H9 (cell line): ENCODE data around the gene NFE2L2. TPM values are rescaled to one million over a fixed set of nuclear protein-coding genes. Genes with fewer than 3 reads are reported as not detected.

Source experiments
- DNase-seq: peaks from one replicate; pipeline ENCODE4 v3.0.0-alpha.2; 2017
- H2AFZ ChIP-seq: one replicate; pipeline ENCODE4 v1.6.1; 2013; ENCODE audit warnings: mild to moderate bottlenecking, low read length, control low read depth, moderate library complexity
- H2AK5ac ChIP-seq: 2 replicates; pipeline ENCODE4 v1.6.1; 2013; ENCODE audit warnings: low read length, control low read depth, mixed read lengths; ENCODE audit not compliant: insufficient read length
- H2BK120ac ChIP-seq: one replicate; pipeline ENCODE4 v1.6.1; 2013; ENCODE audit warnings: low read depth, mild to moderate bottlenecking, low read length, control low read depth, inconsistent platforms; ENCODE audit not compliant: poor library complexity, severe bottlenecking
- H2BK12ac ChIP-seq: 2 replicates; pipeline ENCODE4 v1.6.1; 2013; ENCODE audit warnings: low read length, control low read depth, mixed read lengths, low read depth; ENCODE audit not compliant: insufficient read length
- H2BK15ac ChIP-seq: 2 replicates; pipeline ENCODE4 v1.6.1; 2013; ENCODE audit warnings: low read depth, low read length, control low read depth
- H2BK20ac ChIP-seq: one replicate; pipeline ENCODE4 v1.6.1; 2013; ENCODE audit warnings: low read depth, mild to moderate bottlenecking, low read length, control low read depth, inconsistent platforms; ENCODE audit not compliant: poor library complexity, severe bottlenecking
- H2BK5ac ChIP-seq: 2 replicates; pipeline ENCODE4 v1.6.1; 2013; ENCODE audit warnings: low read length, control low read depth, mixed read lengths; ENCODE audit not compliant: insufficient read length
- H3K14ac ChIP-seq: 2 replicates; pipeline ENCODE4 v1.6.1; 2013; ENCODE audit warnings: low read length, control low read depth; ENCODE audit not compliant: insufficient read depth
- H3K18ac ChIP-seq: 2 replicates; pipeline ENCODE4 v1.6.1; 2013; ENCODE audit warnings: low read depth, mild to moderate bottlenecking, mixed read lengths, low read length, control low read depth; ENCODE audit not compliant: insufficient read length
- H3K23ac ChIP-seq: 2 replicates; pipeline ENCODE4 v1.6.1; 2013; ENCODE audit warnings: low read length, control low read depth, mixed read lengths, low read depth; ENCODE audit not compliant: insufficient read length
- H3K23me2 ChIP-seq: 2 replicates; pipeline ENCODE4 v1.6.1; 2013; ENCODE audit warnings: low read depth, mild to moderate bottlenecking, mixed read lengths, low read length, control low read depth; ENCODE audit not compliant: insufficient read length, poor library complexity, severe bottlenecking
- H3K27ac ChIP-seq: 2 replicates; pipeline ENCODE4 v1.5.1; 2013; ENCODE audit warnings: low read length, control low read depth, mixed read lengths, low read depth; ENCODE audit not compliant: insufficient read length
- H3K27me3 ChIP-seq: 2 replicates; pipeline ENCODE4 v1.6.1; 2013; ENCODE audit warnings: low read length, control low read depth, inconsistent platforms; ENCODE audit not compliant: insufficient read depth
- H3K4ac ChIP-seq: 2 replicates; pipeline ENCODE4 v1.6.1; 2013; ENCODE audit warnings: low read depth, mild to moderate bottlenecking, control low read depth, inconsistent platforms, low read length, moderate library complexity
- H3K4me1 ChIP-seq: 2 replicates; pipeline ENCODE4 v1.6.1; 2013; ENCODE audit warnings: low read length, control low read depth, inconsistent platforms; ENCODE audit not compliant: insufficient read depth
- H3K4me2 ChIP-seq: 2 replicates; pipeline ENCODE4 v1.6.1; 2013; ENCODE audit warnings: low read length, control low read depth, mixed read lengths; ENCODE audit not compliant: insufficient read length, insufficient read depth
- H3K56ac ChIP-seq: 2 replicates; pipeline ENCODE4 v1.6.1; 2013; ENCODE audit warnings: low read depth, mild to moderate bottlenecking, mixed read lengths, low read length, control low read depth; ENCODE audit not compliant: insufficient read length
- H3K79me1 ChIP-seq: 2 replicates; pipeline ENCODE4 v1.6.1; 2013; ENCODE audit warnings: low read depth, mild to moderate bottlenecking, moderate library complexity, low read length, control low read depth, inconsistent platforms; ENCODE audit not compliant: insufficient read depth, poor library complexity, severe bottlenecking
- H3K79me2 ChIP-seq: 2 replicates; pipeline ENCODE4 v1.6.1; 2013; ENCODE audit warnings: low read length, control low read depth, inconsistent platforms; ENCODE audit not compliant: insufficient read depth
- H3K9ac ChIP-seq: 2 replicates; pipeline ENCODE4 v1.6.1; 2013; ENCODE audit warnings: low read length, control low read depth, mixed read lengths; ENCODE audit not compliant: insufficient read length; ENCODE audit errors: extremely low read depth
- H3K9me3 ChIP-seq: one replicate; pipeline ENCODE4 v1.6.1; 2013; ENCODE audit warnings: low read depth, low read length, inconsistent platforms; ENCODE audit not compliant: control insufficient read depth
- H3T11ph ChIP-seq: one replicate; pipeline ENCODE4 v1.6.1; 2013; ENCODE audit warnings: mild to moderate bottlenecking, low read length, control low read depth, inconsistent platforms
- H4K20me1 ChIP-seq: one replicate; pipeline ENCODE4 v1.6.1; 2013; ENCODE audit not compliant: control insufficient read depth, insufficient read length, insufficient read depth
- H4K5ac ChIP-seq: 2 replicates; pipeline ENCODE4 v1.6.1; 2013; ENCODE audit warnings: low read depth, mild to moderate bottlenecking, mixed read lengths, low read length, control low read depth; ENCODE audit not compliant: insufficient read length
- H4K8ac ChIP-seq: replicated peaks from 2 replicates; pipeline ENCODE4 v1.6.1; 2013; ENCODE audit warnings: low read length, control low read depth, mixed read lengths, low read depth; ENCODE audit not compliant: insufficient read length
- H4K91ac ChIP-seq: 2 replicates; pipeline ENCODE4 v1.6.1; 2013; ENCODE audit warnings: low read depth, mild to moderate bottlenecking, moderate library complexity, mixed read lengths, low read length, control low read depth; ENCODE audit not compliant: insufficient read length
- H3K27ac Mint-ChIP-seq, 3 experiments: 2 replicates in 2 of 3; 3 replicates in 1 of 3; pipeline ENCODE4 v1.8.0; 2020 to 2021; ENCODE audit warnings: mixed read lengths in 3 of 3, mild to moderate bottlenecking in 1 of 3, moderate library complexity in 1 of 3
- H3K27me3 Mint-ChIP-seq: 2 replicates; pipeline ENCODE4 v1.8.0; 2021; ENCODE audit warnings: low read depth, mild to moderate bottlenecking, moderate library complexity, mixed read lengths
- H3K36me3 Mint-ChIP-seq, 3 experiments: 2 replicates in 2 of 3; 3 replicates in 1 of 3; pipeline ENCODE4 v1.8.0; 2020 to 2021; ENCODE audit warnings: low read depth in 3 of 3, mixed read lengths in 3 of 3; ENCODE audit not compliant: insufficient read depth in 1 of 3
- H3K4me1 Mint-ChIP-seq, 2 experiments: 2 replicates each; pipeline ENCODE4 v1.8.0; 2020; ENCODE audit warnings: mixed read lengths in 2 of 2
- H3K4me3 Mint-ChIP-seq, 2 experiments: 2 replicates in 1 of 2; 3 replicates in 1 of 2; pipeline ENCODE4 v1.8.0; 2020 to 2021; ENCODE audit warnings: mild to moderate bottlenecking in 2 of 2, mixed read lengths in 2 of 2, moderate library complexity in 1 of 2
- H3K9me3 Mint-ChIP-seq, 2 experiments: 2 replicates in 1 of 2; 3 replicates in 1 of 2; pipeline ENCODE4 v1.8.0; 2020; ENCODE audit warnings: mild to moderate bottlenecking in 2 of 2, mixed read lengths in 2 of 2, moderate library complexity in 1 of 2
- CTCF ChIP-seq: fragments of 200-600 bp; sonication (generic); conservative IDR thresholded peaks from 3 replicates; pipeline ENCODE4 v1.8.0; 2021; ENCODE audit warnings: antibody characterized with exemption, mild to moderate bottlenecking
- WGBS: extraction: QIAGEN DNeasy Blood & Tissue Kit; methylation state at CpG from one replicate; pipeline ENCODE4 v1.1.7; 2013; ENCODE audit warnings: missing lambda C conversion rate, low lambda C conversion rate, mixed read lengths; ENCODE audit not compliant: insufficient read length; ENCODE audit errors: extremely low coverage; 5-methylcytosine and 5-hydroxymethylcytosine counted together
- total RNA-seq: library from RNA; stranded (reverse); gene quantifications from 2 replicates; pipeline ENCODE4 v1.2.1, GENCODE V29; 2021

Gene NFE2L2
- total RNA-seq, 1 experiment from 2014 or later = 42.5 TPM

GRCh38 chr2:177237932-177238331 lies 26.6 kb downstream of the NFE2L2 start:
- H3K23me2 ChIP-seq = no peaks in the 10 kb centered on the region
- no peaks in the 10 kb centered on the region for H4K20me1 ChIP-seq

More at GRCh38 chr2:177237932-177238331, 26.6 kb downstream of the NFE2L2 start:
- Histone ChIP-seq H2BK20ac (no peak overlapping the region), H3K9ac (no peak overlapping the region), H4K91ac (no peak overlapping the region), H3K27me3 (no peaks in the 10 kb centered on the region), H3K14ac (no peak overlapping the region), H2AFZ (no peak overlapping the region), H3K27ac (no peak overlapping the region), H3K4me1 (peaks cover 7% of the 10 kb centered on the region; the same call in 1 of the 2 replicates), H4K8ac (no peak overlapping the region), H4K5ac (no peak overlapping the region), H3K9me3 (no peaks in the 10 kb centered on the region), H3K18ac (no peak overlapping the region), H2AK5ac (no peak overlapping the region), H3K4ac (no peak overlapping the region), H2BK5ac (no peak overlapping the region), H3T11ph (no peak overlapping the region), H2BK15ac (no peak overlapping the region), H3K4me2 (no peak overlapping the region), H3K23ac (no peak overlapping the region), H2BK12ac (no peak overlapping the region), H3K79me1 (peaks cover 7% of the 10 kb centered on the region), H3K79me2 (peaks cover 24% of the 10 kb centered on the region; the same call in 1 of the 2 replicates), H3K56ac (no peak overlapping the region), H2BK120ac (no peak overlapping the region)
- H3K4me1 Mint-ChIP-seq = peaks cover 29% of the 10 kb centered on the region in 2 experiments
- H3K4me3 Mint-ChIP-seq = no peak overlapping the region
- WGBS = no CpG with 5 or more reads among the region's 2 CpGs
- TF ChIP-seq CTCF = no peak
- H3K27ac Mint-ChIP-seq = no peak overlapping the region
- DNase-seq = no peak
- H3K9me3 Mint-ChIP-seq = no peaks in the 10 kb centered on the region
- H3K27me3 Mint-ChIP-seq = no peaks in the 10 kb centered on the region
- H3K36me3 Mint-ChIP-seq = peaks cover 3 to 11% (median 7%) of the 10 kb centered on the region in 3 experiments; a peak in 6 of 7 replicates
